HG02973 (cell line): ENCODE data around the gene NTNG2.

Source experiments
- ATAC-seq: cut with Tn5 transposase; IDR thresholded peaks from one replicate; pipeline ENCODE4 v1.9.1; 2021; ENCODE audit warnings: moderate library complexity; ENCODE audit not compliant: unreplicated experiment

The NTNG2 gene

GRCh38 chr9:132146575-132146974 is 15.3 kb upstream of the NTNG2 start:
- ATAC-seq, result no peak

GRCh38 chr9:132147331-132147730 is 14.5 kb upstream of the NTNG2 start:
- ATAC-seq, result no peak

GRCh38 chr9:132147839-132148238 is 14.0 kb upstream of the NTNG2 start:
- ATAC-seq, result no peak

- ATAC-seq, result no peak
Measured at GRCh38 chr9:132150256-132150655, 11.6 kb upstream of the NTNG2 start.

- no peak for ATAC-seq
Measured at GRCh38 chr9:132151118-132151517, 10.7 kb upstream of the NTNG2 start.

GRCh38 chr9:132152231-132152630 is 9.6 kb upstream of the NTNG2 start:
- ATAC-seq, result no peak

GRCh38 chr9:132154863-132155567 is 6.8 kb upstream of the NTNG2 start:
- no peak for ATAC-seq

GRCh38 chr9:132155568-132155895 is 6.3 kb upstream of the NTNG2 start:
- ATAC-seq, result no peak

- no peak for ATAC-seq
Measured at GRCh38 chr9:132156262-132156661, 5.6 kb upstream of the NTNG2 start.

GRCh38 chr9:132157347-132158116 is 4.3 kb upstream of the NTNG2 start:
- ATAC-seq, result no peak

- no peak for ATAC-seq
Measured at GRCh38 chr9:132160802-132161742, 786 bp upstream of the NTNG2 start.

GRCh38 chr9:132162764-132163456 is 1.1 kb downstream of the NTNG2 start:
- ATAC-seq, result no peak

- ATAC-seq, result no peak
Measured at GRCh38 chr9:132163457-132163875, 1.6 kb downstream of the NTNG2 start.

GRCh38 chr9:132163876-132164603 is 2.2 kb downstream of the NTNG2 start:
- no peak for ATAC-seq

- no peak for ATAC-seq
Measured at GRCh38 chr9:132164604-132165362, 2.9 kb downstream of the NTNG2 start.

- ATAC-seq, result no peak
Measured at GRCh38 chr9:132166599-132166998, 4.7 kb downstream of the NTNG2 start.

GRCh38 chr9:132167192-132167591 is 5.3 kb downstream of the NTNG2 start:
- ATAC-seq, result no peak

- ATAC-seq, result no peak
Measured at GRCh38 chr9:132168347-132168746, 6.5 kb downstream of the NTNG2 start.

- no peak for ATAC-seq
Measured at GRCh38 chr9:132168851-132169250, 7.0 kb downstream of the NTNG2 start.
